ENCODE data around the gene SLC16A5. TPM values are rescaled to one million over a fixed set of nuclear protein-coding genes. Genes with fewer than 3 reads are reported as not detected.

The SLC16A5 gene
- polyA plus RNA-seq, 1 donor (not counting 4 experiments of a cell fraction or from before 2014, with no cell fraction given), result 3.5 TPM

DNA sequence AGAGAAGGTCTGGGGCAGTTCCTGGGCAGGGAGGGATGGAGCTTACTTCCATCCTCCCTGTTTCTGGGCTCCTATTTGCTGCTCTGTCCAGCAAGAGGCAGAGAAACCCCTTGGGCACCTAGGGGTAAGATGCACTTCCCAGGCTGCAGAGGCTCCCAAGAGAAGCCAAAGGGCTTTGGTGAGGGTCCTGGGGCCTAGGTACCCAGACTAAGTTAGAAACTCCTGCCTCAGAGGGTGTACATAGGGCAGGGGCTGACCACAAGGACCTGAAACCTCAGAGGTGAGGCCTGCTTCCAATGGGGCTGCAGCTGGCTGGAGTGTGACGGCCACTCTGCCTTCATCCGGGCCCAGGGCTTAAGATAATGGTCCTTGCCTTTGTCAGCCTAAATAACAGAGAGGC is 20.4 kb downstream of the SLC16A5 start:
- FAIRE-seq, result no peak
- no peak for TF ChIP-seq EZH2 (IDR thresholded peaks at IDR 0.05; ENCODE audit: low read length)
- TF ChIP-seq, protein P1, sequence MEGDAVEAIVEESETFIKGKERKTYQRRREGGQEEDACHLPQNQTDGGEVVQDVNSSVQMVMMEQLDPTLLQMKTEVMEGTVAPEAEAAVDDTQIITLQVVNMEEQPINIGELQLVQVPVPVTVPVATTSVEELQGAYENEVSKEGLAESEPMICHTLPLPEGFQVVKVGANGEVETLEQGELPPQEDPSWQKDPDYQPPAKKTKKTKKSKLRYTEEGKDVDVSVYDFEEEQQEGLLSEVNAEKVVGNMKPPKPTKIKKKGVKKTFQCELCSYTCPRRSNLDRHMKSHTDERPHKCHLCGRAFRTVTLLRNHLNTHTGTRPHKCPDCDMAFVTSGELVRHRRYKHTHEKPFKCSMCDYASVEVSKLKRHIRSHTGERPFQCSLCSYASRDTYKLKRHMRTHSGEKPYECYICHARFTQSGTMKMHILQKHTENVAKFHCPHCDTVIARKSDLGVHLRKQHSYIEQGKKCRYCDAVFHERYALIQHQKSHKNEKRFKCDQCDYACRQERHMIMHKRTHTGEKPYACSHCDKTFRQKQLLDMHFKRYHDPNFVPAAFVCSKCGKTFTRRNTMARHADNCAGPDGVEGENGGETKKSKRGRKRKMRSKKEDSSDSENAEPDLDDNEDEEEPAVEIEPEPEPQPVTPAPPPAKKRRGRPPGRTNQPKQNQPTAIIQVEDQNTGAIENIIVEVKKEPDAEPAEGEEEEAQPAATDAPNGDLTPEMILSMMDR (optimal IDR thresholded peaks at IDR 0.05 in 1 of 3, IDR thresholded peaks at IDR 0.05 in 1 of 3, conservative IDR thresholded peaks at IDR 0.05 in 1 of 3; ENCODE audit: extremely low read depth in 1 of 3, insufficient read depth in 2 of 3, low read length in 3 of 3), result no peak

DNA sequence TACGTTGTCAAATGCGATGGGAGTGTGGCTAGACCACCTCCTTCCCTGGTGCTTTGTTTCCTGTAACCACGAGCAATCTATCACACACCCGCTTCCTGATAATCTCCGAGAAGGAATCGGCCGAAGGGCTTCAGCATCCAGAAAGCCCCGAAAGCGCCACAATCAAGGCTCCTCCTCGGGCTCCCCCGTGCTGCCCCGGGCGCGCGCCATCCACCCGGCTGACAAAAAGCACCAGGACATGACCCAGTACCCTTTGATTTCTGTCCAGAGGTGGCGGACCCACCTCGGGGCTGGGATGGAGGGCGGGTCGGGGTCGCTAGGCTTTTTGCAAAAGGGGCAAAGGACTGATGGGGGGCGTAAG is 21.3 kb downstream of the SLC16A5 start:
- Histone ChIP-seq H3K36me3 (ENCODE audit: control insufficient read depth in 2 of 2, extremely low read depth in 1 of 2, insufficient read depth in 2 of 2, low read length in 2 of 2) (no peaks in the 10 kb centered on the region), H3K9me3 (ENCODE audit: control insufficient read depth, low read depth, low read length) (no peaks in the 10 kb centered on the region), H3K4me1 (ENCODE audit: control insufficient read depth, extremely low read depth, insufficient read depth, low read length) (peaks cover 4% of the 10 kb centered on the region), H4K20me1 (ENCODE audit: control insufficient read depth, extremely low read depth, insufficient read depth, low read length) (no peaks in the 10 kb centered on the region), H3K79me2 (ENCODE audit: control insufficient read depth, insufficient read depth, low read length) (no peaks in the 10 kb centered on the region), H3K27ac (ENCODE audit: control insufficient read depth, insufficient read depth, low read length) (no peak overlapping the region), H3K4me3 (ENCODE audit: control insufficient read depth in 2 of 3, extremely low read depth in 1 of 3, insufficient read depth in 2 of 3, low read depth in 1 of 3, low read length in 3 of 3) (peak overlapping the region; percentile 65 to 78 (median 71)), H3K27me3 (ENCODE audit: control insufficient read depth, extremely low read depth, insufficient read depth, low read length) (no peaks in the 10 kb centered on the region), H3K4me2 (ENCODE audit: control insufficient read depth, extremely low read depth, insufficient read depth, low read depth, low read length) (peak overlapping the region; percentile 75), H2AFZ (ENCODE audit: control insufficient read depth, low read length) (no peak overlapping the region), H3K9ac (ENCODE audit: control insufficient read depth, extremely low read depth, insufficient read depth, low read length) (peak overlapping the region; percentile 65), H3K9me1 (ENCODE audit: control insufficient read depth, extremely low read depth, insufficient read depth, low read length) (no peaks in the 10 kb centered on the region)
- FAIRE-seq (no peak), DNase-seq (ENCODE audit: low read depth, low spot score) (no peak)
- dilution Hi-C loops (cut with MboI; ENCODE audit: extremely low pct_ligation_motif_present, low sequenced_read_pairs), result no loop called here
- TF ChIP-seq EZH2 (IDR thresholded peaks at IDR 0.05; ENCODE audit: low read length), result no peak
- TF ChIP-seq, protein P1 (optimal IDR thresholded peaks at IDR 0.05 in 1 of 3, IDR thresholded peaks at IDR 0.05 in 1 of 3, conservative IDR thresholded peaks at IDR 0.05 in 1 of 3; ENCODE audit: extremely low read depth in 1 of 3, insufficient read depth in 2 of 3, low read length in 3 of 3), result no peak

More for the DNA sequence above, 20.4 kb downstream of the SLC16A5 start:
- dilution Hi-C loops (cut with MboI; ENCODE audit: extremely low pct_ligation_motif_present, low sequenced_read_pairs), result no loop called here
- Histone ChIP-seq H3K4me2 (ENCODE audit: control insufficient read depth, extremely low read depth, insufficient read depth, low read depth, low read length) (no peak overlapping the region), H3K27ac (ENCODE audit: control insufficient read depth, insufficient read depth, low read length) (no peak overlapping the region), H3K4me3 (ENCODE audit: control insufficient read depth in 2 of 3, extremely low read depth in 1 of 3, insufficient read depth in 2 of 3, low read depth in 1 of 3, low read length in 3 of 3) (no peak overlapping the region), H3K9me3 (ENCODE audit: control insufficient read depth, low read depth, low read length) (no peaks in the 10 kb centered on the region), H3K79me2 (ENCODE audit: control insufficient read depth, insufficient read depth, low read length) (no peaks in the 10 kb centered on the region), H3K9ac (ENCODE audit: control insufficient read depth, extremely low read depth, insufficient read depth, low read length) (no peak overlapping the region), H2AFZ (ENCODE audit: control insufficient read depth, low read length) (no peak overlapping the region), H3K36me3 (ENCODE audit: control insufficient read depth in 2 of 2, extremely low read depth in 1 of 2, insufficient read depth in 2 of 2, low read length in 2 of 2) (no peaks in the 10 kb centered on the region), H3K27me3 (ENCODE audit: control insufficient read depth, extremely low read depth, insufficient read depth, low read length) (no peaks in the 10 kb centered on the region), H3K9me1 (ENCODE audit: control insufficient read depth, extremely low read depth, insufficient read depth, low read length) (no peaks in the 10 kb centered on the region), H4K20me1 (ENCODE audit: control insufficient read depth, extremely low read depth, insufficient read depth, low read length) (no peaks in the 10 kb centered on the region), H3K4me1 (ENCODE audit: control insufficient read depth, extremely low read depth, insufficient read depth, low read length) (no peaks in the 10 kb centered on the region)
- no peak for DNase-seq (ENCODE audit: low read depth, low spot score)
